ENCODE data around the gene PHRF1. TPM values are rescaled to one million over a fixed set of nuclear protein-coding genes. Genes with fewer than 3 reads are reported as not detected.

Gene PHRF1
- total RNA-seq, 1 donor from 2014 or later, result 38.3 TPM

GRCh38 chr11:530960-531831 is 45.1 kb upstream of the PHRF1 start:
- no peaks in the 10 kb centered on the region for H3K9me3 ChIP-seq (ENCODE audit: insufficient read depth, low read depth, low read length)
- no peak overlapping the region for H3K9ac ChIP-seq (ENCODE audit: low read length)
- no peaks in the 10 kb centered on the region for H3K27me3 ChIP-seq (ENCODE audit: insufficient read depth, low read length)
- H3K4me1 ChIP-seq (ENCODE audit: insufficient read depth, low read length), result peaks cover 14% of the 10 kb centered on the region
- peaks cover 34% of the 10 kb centered on the region for H4K20me1 ChIP-seq (ENCODE audit: insufficient read depth, low read length)
- no peak overlapping the region for H3K27ac ChIP-seq (ENCODE audit: low read depth, low read length)
- no peaks in the 10 kb centered on the region for H3K9me3 Mint-ChIP-seq (ENCODE audit: unreplicated experiment)
- peaks cover 20% of the 10 kb centered on the region for H3K79me2 ChIP-seq (ENCODE audit: insufficient read depth, low read length)
- H3K4me3 ChIP-seq (ENCODE audit: insufficient read depth, low read depth, low read length), result no peak overlapping the region
- no peak overlapping the region for H3K4me2 ChIP-seq (ENCODE audit: low read length)
- no peaks in the 10 kb centered on the region for H3K36me3 Mint-ChIP-seq (ENCODE audit: low read depth, unreplicated experiment)
- FAIRE-seq, result no peak
- peaks cover under 1% of the 10 kb centered on the region for H3K4me1 Mint-ChIP-seq (ENCODE audit: low read depth, unreplicated experiment)
- no peak overlapping the region for H3K27ac Mint-ChIP-seq (ENCODE audit: unreplicated experiment)
- TF ChIP-seq CTCF (IDR thresholded peaks at IDR 0.05; ENCODE audit: insufficient read depth, low read depth, low read length), result no peak
- TF ChIP-seq EZH2 (IDR thresholded peaks at IDR 0.05; ENCODE audit: insufficient read depth, low read length), result no peak
- H3K36me3 ChIP-seq (ENCODE audit: insufficient read depth, low read length), result peaks cover 3% of the 10 kb centered on the region
- H2AFZ ChIP-seq (ENCODE audit: low read depth, low read length), result no peak overlapping the region
- no peak overlapping the region for H3K4me3 Mint-ChIP-seq (ENCODE audit: unreplicated experiment)
- DNase-seq (ENCODE audit: low read depth), result no peak
- H3K27me3 Mint-ChIP-seq (ENCODE audit: low read depth, unreplicated experiment), result no peaks in the 10 kb centered on the region

- H3K36me3 Mint-ChIP-seq (ENCODE audit: low read depth, unreplicated experiment), result no peaks in the 10 kb centered on the region
- Histone ChIP-seq H3K36me3 (ENCODE audit: insufficient read depth, low read length) (peaks cover 3% of the 10 kb centered on the region), H3K27me3 (ENCODE audit: insufficient read depth, low read length) (no peaks in the 10 kb centered on the region), H3K4me3 (ENCODE audit: insufficient read depth, low read depth, low read length) (no peak overlapping the region), H3K9ac (ENCODE audit: low read length) (no peak overlapping the region), H4K20me1 (ENCODE audit: insufficient read depth, low read length) (peaks cover 34% of the 10 kb centered on the region), H3K4me2 (ENCODE audit: low read length) (no peak overlapping the region), H3K79me2 (ENCODE audit: insufficient read depth, low read length) (peaks cover 20% of the 10 kb centered on the region), H3K4me1 (ENCODE audit: insufficient read depth, low read length) (peaks cover 17% of the 10 kb centered on the region), H3K27ac (ENCODE audit: low read depth, low read length) (no peak overlapping the region), H2AFZ (ENCODE audit: low read depth, low read length) (no peak overlapping the region), H3K9me3 (ENCODE audit: insufficient read depth, low read depth, low read length) (no peaks in the 10 kb centered on the region)
- H3K27ac Mint-ChIP-seq (ENCODE audit: unreplicated experiment), result no peak overlapping the region
- TF ChIP-seq CTCF (IDR thresholded peaks at IDR 0.05; ENCODE audit: insufficient read depth, low read depth, low read length) (no peak), EZH2 (IDR thresholded peaks at IDR 0.05; ENCODE audit: insufficient read depth, low read length) (no peak)
- no peaks in the 10 kb centered on the region for H3K27me3 Mint-ChIP-seq (ENCODE audit: low read depth, unreplicated experiment)
- no peaks in the 10 kb centered on the region for H3K9me3 Mint-ChIP-seq (ENCODE audit: unreplicated experiment)
- H3K4me1 Mint-ChIP-seq (ENCODE audit: low read depth, unreplicated experiment), result peaks cover 4% of the 10 kb centered on the region
- no peak overlapping the region for H3K4me3 Mint-ChIP-seq (ENCODE audit: unreplicated experiment)
- FAIRE-seq (no peak), DNase-seq (ENCODE audit: low read depth) (no peak)
Observed at GRCh38 chr11:531919-532526, 44.2 kb upstream of the PHRF1 start.
